A673 (cell line): ENCODE measurements around the gene PRTFDC1.

Source experiments
- CTCF ChIP-seq: fragments of 300-800, 200-600 bp; sonication (generic); conservative IDR thresholded peaks from 2 replicates; pipeline ENCODE4 v1.5.1; 2017; ENCODE audit warnings: low read depth, mild to moderate bottlenecking, antibody characterized with exemption, low read length, moderate library complexity, mixed read lengths
- EZH2 ChIP-seq: fragments of 200-600 bp; sonication (generic); IDR thresholded peaks from 2 replicates; pipeline ENCODE4 v1.6.1; 2017; ENCODE audit warnings: borderline replicate concordance, low read depth, mild to moderate bottlenecking, mixed read lengths, antibody characterized with exemption, low read length; ENCODE audit not compliant: poor library complexity, severe bottlenecking

DNA sequence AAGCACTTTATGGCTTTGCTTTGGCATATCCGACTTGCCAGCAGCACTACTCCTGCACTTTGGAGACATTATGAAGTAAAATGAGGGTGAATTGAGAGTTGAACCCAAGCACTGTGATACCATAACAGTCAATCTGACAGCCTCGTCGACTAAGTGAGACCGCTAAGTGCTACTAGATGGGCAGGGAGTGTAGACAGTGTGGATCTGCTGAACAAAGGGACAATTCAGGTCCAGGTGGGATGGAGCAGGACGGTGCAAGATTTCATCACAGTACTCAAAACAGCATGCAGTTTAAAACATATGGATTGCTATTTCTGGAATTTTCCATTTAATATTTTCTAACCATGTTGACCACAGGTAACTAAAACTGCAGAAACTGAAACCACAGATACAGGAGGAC, 20.8 kb upstream of the PRTFDC1 start:
- no peak for TF ChIP-seq CTCF
- no peak for TF ChIP-seq EZH2
